ENCODE results near the gene SLC15A2. TPM values are rescaled to one million over a fixed set of nuclear protein-coding genes. Genes with fewer than 3 reads are reported as not detected.

Gene SLC15A2
- total RNA-seq, 1 experiment from 2014 or later: 0.41 TPM

- Histone ChIP-seq H3K27ac (ENCODE audit: low read length) (no peak overlapping the region), H3K36me3 (ENCODE audit: control insufficient read depth, insufficient read depth, low read length) (no peaks in the 10 kb centered on the region), H3K27me3 (ENCODE audit: control insufficient read depth, insufficient read depth, low read length) (0 out of 2 replicates have a peak, but pooled peaks cover 2% of the 10 kb centered on the region), H3K4me3 (ENCODE audit: low read depth in 2 of 2, low read length in 2 of 2) (no peak overlapping the region), H3K4me1 (ENCODE audit: control insufficient read depth, insufficient read depth, low read length) (no peaks in the 10 kb centered on the region), H3K9me3 (ENCODE audit: control insufficient read depth, insufficient read depth, low read depth, low read length) (no peaks in the 10 kb centered on the region)
- CTCF ChIA-PET: interaction anchor here (0.7 kb wide), 1 partner anchor 109 kb away, joined by 3 read pairs; no protein-coding TSS in a partner anchor
- intact Hi-C loops (cut with micrococcal nuclease; ENCODE audit: unreplicated experiment): no loop called here
- no peak for DNase-seq (ENCODE audit: low read depth, low spot score)
- POLR2A ChIA-PET: no interaction called here
- TF ChIP-seq TCF7L2 (IDR thresholded peaks at IDR 0.05; ENCODE audit: low read depth, low read length) (no peak), REST (IDR thresholded peaks at IDR 0.05; ENCODE audit: insufficient read depth in 1 of 2, low read depth in 2 of 2, low read length in 1 of 2) (no peak), SIN3A (IDR thresholded peaks at IDR 0.05; ENCODE audit: borderline replicate concordance, insufficient read depth, low read depth, low read length) (no peak), POLR2AphosphoS5 (IDR thresholded peaks at IDR 0.05; ENCODE audit: low read depth, low read length) (no peak)
- TF ChIP-seq, protein P1, sequence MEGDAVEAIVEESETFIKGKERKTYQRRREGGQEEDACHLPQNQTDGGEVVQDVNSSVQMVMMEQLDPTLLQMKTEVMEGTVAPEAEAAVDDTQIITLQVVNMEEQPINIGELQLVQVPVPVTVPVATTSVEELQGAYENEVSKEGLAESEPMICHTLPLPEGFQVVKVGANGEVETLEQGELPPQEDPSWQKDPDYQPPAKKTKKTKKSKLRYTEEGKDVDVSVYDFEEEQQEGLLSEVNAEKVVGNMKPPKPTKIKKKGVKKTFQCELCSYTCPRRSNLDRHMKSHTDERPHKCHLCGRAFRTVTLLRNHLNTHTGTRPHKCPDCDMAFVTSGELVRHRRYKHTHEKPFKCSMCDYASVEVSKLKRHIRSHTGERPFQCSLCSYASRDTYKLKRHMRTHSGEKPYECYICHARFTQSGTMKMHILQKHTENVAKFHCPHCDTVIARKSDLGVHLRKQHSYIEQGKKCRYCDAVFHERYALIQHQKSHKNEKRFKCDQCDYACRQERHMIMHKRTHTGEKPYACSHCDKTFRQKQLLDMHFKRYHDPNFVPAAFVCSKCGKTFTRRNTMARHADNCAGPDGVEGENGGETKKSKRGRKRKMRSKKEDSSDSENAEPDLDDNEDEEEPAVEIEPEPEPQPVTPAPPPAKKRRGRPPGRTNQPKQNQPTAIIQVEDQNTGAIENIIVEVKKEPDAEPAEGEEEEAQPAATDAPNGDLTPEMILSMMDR (IDR thresholded peaks at IDR 0.05): no peak
- BruUV-seq (replicated peaks): no TSS peak
- no peak for ATAC-seq
- in situ Hi-C loops (cut with HindIII; ENCODE audit: low pct_unique_long_range_greater_than_20kb, low sequenced_read_pairs): no loop called here
Measured at GRCh38 chr3:121992601-121993560, 98.7 kb downstream of the SLC15A2 start.

Other genes starting within 250 kb of the SLC15A2 start
- 0.85 TPM for gene HCLS1, start 233.5 kb upstream of the SLC15A2 start, total RNA-seq (2021; ENCODE audit: unreplicated experiment)
- gene GOLGB1, start 144.7 kb upstream of the SLC15A2 start, total RNA-seq (2021; ENCODE audit: unreplicated experiment): 49.7 TPM
- gene IQCB1, start 59.3 kb upstream of the SLC15A2 start, total RNA-seq (2021; ENCODE audit: unreplicated experiment): 20.1 TPM
- gene EAF2, start 59.2 kb upstream of the SLC15A2 start, total RNA-seq (2021; ENCODE audit: unreplicated experiment): 5.3 TPM
- not detected for gene ILDR1, start 127.8 kb downstream of the SLC15A2 start, total RNA-seq (2021; ENCODE audit: unreplicated experiment)
- not detected for gene CD86, start 161.0 kb downstream of the SLC15A2 start, total RNA-seq (2021; ENCODE audit: unreplicated experiment)